Hematopoietic multipotent progenitor cell treated with erythropoietin and hydrocortisone succinate and interleukin-3 and kit ligand, for 17 days (in vitro differentiated cells): Measurements from ENCODE around the gene CD320.
A peak's percentile ranks its signal among the peaks of the same experiment; 100 is the strongest.
"Not testable (repeated sequence)": the region's sequence is repeated elsewhere in the genome, so short reads cannot be mapped to it uniquely, and the experiment has no call there.

Experiments
- DNase-seq: peaks from one replicate; pipeline ENCODE4 v3.0.0-alpha.2; 2015; ENCODE audit warnings: low spot score

CD320 gene

DNA sequence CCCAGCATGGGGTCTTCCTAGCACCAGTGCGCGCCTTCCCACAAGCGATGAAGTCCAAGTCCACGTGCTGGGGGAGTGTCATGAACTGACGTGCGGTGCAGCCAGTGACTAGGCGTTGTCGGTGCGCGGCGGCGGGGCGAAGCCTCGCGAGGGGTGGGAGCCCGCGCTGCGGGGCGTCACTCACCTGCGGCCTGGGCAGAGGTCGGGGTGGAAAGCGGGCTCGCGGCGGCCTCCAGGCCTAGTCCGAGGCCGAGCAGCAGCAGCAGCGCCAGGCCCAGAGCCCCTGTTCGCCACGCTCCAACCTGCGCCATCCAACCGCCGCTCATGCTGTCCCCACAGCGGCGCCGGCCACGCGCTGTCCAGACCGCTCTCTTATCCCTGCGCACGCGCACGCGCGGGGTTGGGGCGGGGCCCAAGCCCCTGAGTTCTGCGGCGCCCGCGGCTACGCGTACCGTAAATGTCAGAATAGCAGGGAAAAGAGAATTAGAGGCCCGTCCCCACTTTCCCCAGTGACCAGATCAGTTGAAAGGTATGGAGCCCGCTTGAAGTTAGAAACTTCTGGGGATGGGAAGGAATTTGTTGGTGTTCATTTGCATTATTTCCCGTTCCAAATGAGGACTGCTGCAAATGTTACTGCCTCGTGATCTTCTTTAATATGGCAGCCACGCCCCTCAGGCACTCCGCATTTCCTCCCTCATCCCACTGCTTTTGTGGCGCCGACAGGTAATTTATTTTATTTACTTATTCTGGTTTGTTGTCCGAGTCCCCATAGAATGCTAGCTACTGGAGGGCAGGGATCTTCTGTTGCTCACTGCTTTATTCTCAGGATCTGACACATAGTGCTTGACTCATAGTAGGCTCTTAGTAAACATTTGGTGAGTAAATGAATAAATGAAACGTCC, at the start of gene CD320:
CD320 (minus strand) TSS at position 394 of the 902 bp plus-strand sequence; CDS start at position 326, 68 bp downstream.
- DNase-seq: peak; percentile 91

DNA sequence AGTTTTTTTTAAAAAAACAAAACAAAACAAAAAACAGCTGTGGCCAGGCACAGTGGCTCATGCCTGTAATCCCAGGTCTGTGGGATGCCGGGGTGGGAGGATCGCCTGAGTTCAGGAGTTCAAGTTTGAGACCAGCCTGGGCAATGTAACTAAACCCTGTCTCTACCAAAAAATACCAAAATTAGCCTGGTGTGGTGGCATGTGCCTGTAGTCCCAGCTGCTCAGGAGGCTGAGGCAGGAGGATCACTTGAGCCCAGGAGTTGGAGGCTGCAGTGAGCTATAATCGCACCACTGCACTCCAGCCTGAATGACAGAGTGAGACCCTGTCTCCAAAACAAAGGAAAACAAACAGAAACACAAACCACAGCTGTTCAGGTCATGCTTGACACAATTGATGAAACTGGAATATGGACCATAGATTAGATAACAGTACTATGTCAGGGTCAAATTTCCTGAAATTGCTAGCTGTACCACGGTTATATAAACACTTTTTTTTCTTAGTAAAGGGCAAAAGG, 48.9 kb upstream of the CD320 start:
- DNase-seq: no peak

GRCh38 chr19:8355631-8356402, 47.7 kb upstream of the CD320 start:
- no peak for DNase-seq

DNA sequence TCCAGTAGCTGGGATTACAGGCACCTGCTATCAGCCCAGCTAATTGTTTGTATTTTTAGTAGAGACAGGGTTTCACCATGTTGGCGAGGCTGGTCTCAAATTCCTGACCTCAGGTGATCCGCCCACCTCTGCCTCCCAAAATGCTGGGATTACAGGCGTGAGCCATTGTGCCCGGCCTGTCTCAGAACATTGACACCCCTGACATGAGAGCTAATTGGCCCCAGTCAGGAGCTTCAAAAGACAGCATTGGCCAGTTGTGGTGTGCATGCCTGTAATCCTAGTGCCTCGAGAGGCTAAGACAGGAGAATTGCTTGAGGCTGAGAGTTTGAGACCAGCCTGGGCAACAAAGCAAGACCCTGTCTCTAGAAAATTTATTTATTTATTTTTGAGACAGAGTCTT, 44.7 kb upstream of the CD320 start:
- not testable (repeated sequence) for DNase-seq

GRCh38 chr19:8352134-8352827, 44.1 kb upstream of the CD320 start:
- no peak for DNase-seq

DNA sequence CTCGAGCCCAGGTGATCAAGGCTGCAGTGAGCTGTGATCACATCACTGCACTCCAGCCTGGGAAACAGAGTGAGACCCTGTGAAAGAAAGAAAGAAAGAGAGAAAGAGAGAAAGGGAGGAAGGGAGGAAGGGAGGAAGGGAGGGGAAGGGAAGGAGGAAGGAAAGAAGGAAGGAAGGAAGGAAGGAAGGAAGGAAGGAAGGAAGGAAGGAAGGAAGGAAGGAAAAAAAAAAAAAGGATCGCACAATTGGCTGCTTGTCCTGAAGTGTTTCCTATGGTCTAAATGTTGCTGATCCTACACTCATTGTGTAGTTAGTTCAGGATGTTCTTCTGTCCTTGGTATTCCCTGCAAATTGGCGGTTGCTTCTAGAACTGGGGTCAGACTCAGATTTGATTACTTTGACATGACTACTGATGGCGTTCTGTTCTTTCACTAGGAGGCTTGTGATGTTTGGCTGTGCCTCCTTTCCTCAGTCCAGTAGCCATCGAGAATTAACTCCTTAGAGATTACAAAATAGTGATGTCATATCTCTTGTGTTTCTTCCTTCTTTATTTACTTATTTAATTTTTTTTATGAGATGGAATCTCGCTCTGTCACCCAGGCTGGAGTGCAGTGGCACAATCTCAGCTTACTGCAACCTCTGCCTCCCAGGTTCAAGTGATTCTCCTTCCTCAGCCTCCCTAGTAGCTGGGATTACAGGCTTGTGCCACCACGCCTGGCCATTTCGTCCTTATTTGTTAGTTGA, 41.6 kb upstream of the CD320 start:
- not testable (repeated sequence) for DNase-seq

DNA sequence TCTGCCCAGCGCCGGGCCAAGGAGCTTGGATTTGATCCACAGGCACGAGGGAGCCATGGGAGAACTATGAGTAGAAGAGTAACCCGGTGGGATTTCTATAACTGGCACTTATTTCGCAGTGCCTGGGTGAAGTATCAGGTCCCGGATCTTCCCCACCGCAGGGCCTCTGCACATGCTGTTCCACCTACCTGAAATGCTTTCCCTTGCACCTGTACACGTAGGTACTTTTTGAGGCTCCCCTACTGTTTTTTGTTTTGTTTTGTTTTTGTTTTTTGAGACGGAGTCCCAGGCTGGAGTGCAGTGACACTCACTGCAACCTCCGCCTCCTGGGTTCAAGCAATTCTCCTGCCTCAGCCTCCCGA, 35.3 kb upstream of the CD320 start:
- no peak for DNase-seq

- peak; percentile 83 for DNase-seq
Observed at GRCh38 chr19:8342684-8343482, 34.7 kb upstream of the CD320 start, which contains the start of gene KANK3. Gene KANK3, minus strand, starts transcription at chr19:8343262. Its CDS starts 5,434 bp downstream, at chr19:8337828.

DNA sequence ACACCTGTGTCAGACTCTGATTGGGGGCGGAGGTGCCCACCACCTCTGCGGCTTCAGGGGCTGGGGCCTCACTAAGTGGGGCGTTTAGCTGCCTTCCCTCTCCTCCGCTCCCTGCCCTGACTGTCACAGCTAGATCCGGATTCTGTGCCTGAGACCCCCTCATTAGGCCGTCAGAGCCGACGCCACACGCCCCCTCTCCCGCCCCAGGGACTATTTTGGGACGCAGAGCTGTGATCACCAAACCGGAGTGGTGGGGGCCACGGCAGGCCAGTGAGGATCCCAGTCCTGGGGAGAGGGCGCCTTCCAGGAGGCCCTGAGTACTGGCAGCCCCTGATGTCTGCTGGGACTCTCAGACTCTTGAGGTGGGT, 34.1 kb upstream of the CD320 start:
- no peak for DNase-seq

GRCh38 chr19:8341504-8341903, 33.3 kb upstream of the CD320 start:
- DNase-seq: not testable (repeated sequence)

DNA sequence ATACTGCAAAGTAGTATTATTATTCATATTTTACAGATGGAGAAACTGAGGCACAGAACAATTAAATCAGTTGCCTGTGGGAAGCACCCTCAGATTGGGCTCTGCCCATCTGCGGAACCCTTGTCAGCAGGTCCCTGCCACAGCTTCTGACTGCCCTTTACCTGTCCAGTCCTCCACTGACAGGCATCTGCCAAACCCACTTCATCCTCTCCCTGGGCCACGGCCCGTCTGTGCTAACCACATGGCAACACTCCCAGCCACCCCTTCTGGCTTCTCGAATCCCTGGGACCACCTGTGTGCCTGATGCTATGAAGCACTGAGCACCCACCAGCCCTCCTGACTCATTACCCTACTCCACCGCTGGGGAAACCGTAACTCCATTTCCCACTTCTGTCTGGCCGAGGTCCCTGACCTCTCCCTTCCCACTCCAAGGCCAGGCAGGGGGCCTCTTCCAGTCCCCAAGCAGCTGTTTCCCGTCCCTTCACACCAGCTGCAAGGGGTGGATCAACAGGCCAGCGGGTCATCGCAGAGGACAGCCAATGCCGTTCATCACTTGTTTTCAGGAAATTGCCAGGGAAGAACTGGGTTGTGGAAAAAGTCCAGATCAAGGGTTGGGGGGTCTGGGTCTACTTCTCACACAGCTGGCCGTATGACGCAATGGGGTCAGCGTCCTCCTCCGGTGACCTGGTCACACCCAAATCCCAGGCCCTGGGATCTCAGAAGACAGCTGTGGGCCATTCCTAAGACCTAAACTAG, 32.4 kb upstream of the CD320 start:
- no peak for DNase-seq

DNA sequence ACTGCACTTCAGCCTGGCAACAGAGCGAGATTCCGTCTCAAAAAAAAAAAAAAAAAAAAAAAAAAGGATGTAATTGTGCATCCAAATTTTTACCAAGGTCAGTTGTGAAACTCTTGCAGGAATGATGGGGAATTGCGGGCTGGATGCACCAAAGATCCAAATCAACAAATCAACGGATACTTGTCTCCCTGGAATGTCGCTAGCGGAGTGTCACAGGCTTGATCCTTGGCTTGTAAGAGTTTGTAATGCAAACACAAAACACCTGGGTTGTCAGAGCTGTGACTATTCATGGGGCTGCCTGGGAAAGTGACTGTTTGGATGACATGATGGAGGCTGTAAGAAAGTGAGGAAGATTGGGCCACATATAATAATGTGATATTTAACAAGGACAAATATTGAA, 30.7 kb upstream of the CD320 start:
- DNase-seq: no peak

- DNase-seq: no peak
Observed at GRCh38 chr19:8337728-8338127, 29.6 kb upstream of the CD320 start.

- no peak for DNase-seq
Observed at GRCh38 chr19:8336660-8337059, 28.5 kb upstream of the CD320 start.

GRCh38 chr19:8336072-8336569, 28.0 kb upstream of the CD320 start:
- no peak for DNase-seq

GRCh38 chr19:8335343-8336071, 27.3 kb upstream of the CD320 start:
- no peak for DNase-seq

DNA sequence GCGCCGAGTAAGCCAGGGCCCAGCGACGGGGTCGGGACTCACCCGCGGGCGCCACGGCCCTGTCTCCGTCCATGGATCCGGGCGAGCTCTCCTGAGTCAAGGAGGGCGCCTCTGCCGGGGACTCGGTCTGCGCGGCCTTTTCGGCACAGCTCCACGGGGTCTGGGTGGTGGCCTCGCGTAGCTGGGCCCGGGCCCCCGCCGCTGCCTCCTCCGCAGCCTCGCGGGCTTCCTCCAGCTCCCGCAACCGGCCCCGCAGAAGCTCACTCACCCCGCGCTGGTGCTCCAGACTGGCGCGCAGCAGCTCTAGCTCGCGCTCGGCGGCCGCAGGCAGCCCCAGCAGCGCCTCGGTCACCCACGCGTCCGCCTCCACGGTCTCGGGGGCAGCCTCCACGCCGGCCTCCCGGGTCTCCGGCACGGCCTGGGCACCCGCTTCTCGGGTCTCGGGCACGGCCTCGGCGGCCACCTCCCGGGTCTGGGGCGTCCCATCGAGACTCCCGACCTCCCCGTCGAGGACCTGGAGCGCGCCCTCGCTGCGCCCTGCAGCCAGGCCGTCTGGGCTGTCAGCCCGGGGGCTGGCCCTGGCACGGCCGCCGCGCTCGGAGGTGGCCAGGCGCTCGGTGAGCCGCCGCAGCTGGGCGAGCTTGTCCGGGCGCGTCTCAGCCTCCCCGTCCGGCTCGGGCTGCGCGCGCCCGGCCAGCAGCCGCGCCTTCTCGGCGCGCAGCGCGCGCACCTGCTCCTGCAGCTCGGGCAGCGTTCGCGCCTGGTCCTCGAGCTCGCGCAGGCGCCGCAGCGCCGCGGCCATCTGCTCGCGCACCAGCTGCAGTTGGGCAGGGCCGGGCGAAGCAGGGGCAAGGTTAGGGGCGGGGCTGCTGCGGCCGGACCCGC, 26.5 kb upstream of the CD320 start:
- DNase-seq: no peak
